ENCODE data around the gene THSD1.

- TF ChIP-seq ZNF274 (IDR thresholded peaks at IDR 0.05; ENCODE audit: low read depth, low read length) (no peak), YY1 (IDR thresholded peaks at IDR 0.05; ENCODE audit: insufficient read depth, insufficient read length) (no peak), SUZ12 (IDR thresholded peaks at IDR 0.05; ENCODE audit: extremely low read depth, insufficient read depth, insufficient read length) (no peak)
Measured at GRCh38 chr13:52371736-52372247, 34.2 kb downstream of the THSD1 start.

Data from NT2/D1 (cell line).